Peyer's patch (tissue), 4 donors: Measurements from ENCODE around the gene POLR2L. TPM values are rescaled to one million over a fixed set of nuclear protein-coding genes. Genes with fewer than 3 reads are reported as not detected.
A peak's percentile ranks its signal among the peaks of the same experiment; 100 is the strongest.

ENCODE experiments used
- DNase-seq, 3 donors: peaks; one replicate each; pipeline ENCODE4 v3.0.0-alpha.2; 2017 to 2019
- H3K27ac ChIP-seq, 4 donors: fragments of 200-600 bp; sonication (generic); one replicate each; pipeline ENCODE4 v1.5.1; 2016 to 2019
- H3K27me3 ChIP-seq, 2 donors: fragments of 200-600 bp; sonication (generic); one replicate each; pipeline ENCODE4 v1.5.1; 2019
- H3K36me3 ChIP-seq, 3 donors: fragments of 200-600 bp; sonication (generic); one replicate each; pipeline ENCODE4 v1.5.1; 2016 to 2019
- H3K4me1 ChIP-seq, 4 donors: fragments of 200-600 bp; sonication (generic); one replicate each; pipeline ENCODE4 v1.5.1; 2016 to 2019
- H3K4me3 ChIP-seq, 4 donors: fragments of 200-600 bp; sonication (generic); 1 replicate in 3 of 4; 2 replicates in 1 of 4; pipeline ENCODE4 v1.5.1; 2016 to 2019; ENCODE audit warnings: mild to moderate bottlenecking in 1 of 4
- H3K9me3 ChIP-seq, 4 donors: fragments of 200-600 bp; sonication (generic); one replicate each; pipeline ENCODE4 v1.5.1; 2016 to 2019; ENCODE audit warnings: mild to moderate bottlenecking in 1 of 4
- CTCF ChIP-seq, 6 experiments: fragments of 450-650 bp in 4 of 6; fragments of 200-600 bp in 2 of 6; sonication (generic) in 1 of 6; IDR thresholded peaks; one replicate each; pipeline ENCODE4 v1.5.1; 2017 to 2019; ENCODE audit warnings: antibody characterized with exemption in 6 of 6, mild to moderate bottlenecking in 3 of 6, moderate library complexity in 1 of 6
- POLR2A ChIP-seq, 2 donors: fragments of 450-650 bp; IDR thresholded peaks; one replicate each; pipeline ENCODE4 v1.5.1; 2017; ENCODE audit warnings: antibody characterized with exemption in 2 of 2, mild to moderate bottlenecking in 2 of 2, moderate library complexity in 2 of 2
- total RNA-seq, 4 donors: library from RNA; depleted of rRNA; stranded (reverse); fragments of >200 nt; gene quantifications; one replicate each; pipeline ENCODE4 v1.1.0, GENCODE V29; 2016

Gene POLR2L
- total RNA-seq, 4 donors from 2014 or later, result 37.8 to 67.1 (median 44.8) TPM

DNA sequence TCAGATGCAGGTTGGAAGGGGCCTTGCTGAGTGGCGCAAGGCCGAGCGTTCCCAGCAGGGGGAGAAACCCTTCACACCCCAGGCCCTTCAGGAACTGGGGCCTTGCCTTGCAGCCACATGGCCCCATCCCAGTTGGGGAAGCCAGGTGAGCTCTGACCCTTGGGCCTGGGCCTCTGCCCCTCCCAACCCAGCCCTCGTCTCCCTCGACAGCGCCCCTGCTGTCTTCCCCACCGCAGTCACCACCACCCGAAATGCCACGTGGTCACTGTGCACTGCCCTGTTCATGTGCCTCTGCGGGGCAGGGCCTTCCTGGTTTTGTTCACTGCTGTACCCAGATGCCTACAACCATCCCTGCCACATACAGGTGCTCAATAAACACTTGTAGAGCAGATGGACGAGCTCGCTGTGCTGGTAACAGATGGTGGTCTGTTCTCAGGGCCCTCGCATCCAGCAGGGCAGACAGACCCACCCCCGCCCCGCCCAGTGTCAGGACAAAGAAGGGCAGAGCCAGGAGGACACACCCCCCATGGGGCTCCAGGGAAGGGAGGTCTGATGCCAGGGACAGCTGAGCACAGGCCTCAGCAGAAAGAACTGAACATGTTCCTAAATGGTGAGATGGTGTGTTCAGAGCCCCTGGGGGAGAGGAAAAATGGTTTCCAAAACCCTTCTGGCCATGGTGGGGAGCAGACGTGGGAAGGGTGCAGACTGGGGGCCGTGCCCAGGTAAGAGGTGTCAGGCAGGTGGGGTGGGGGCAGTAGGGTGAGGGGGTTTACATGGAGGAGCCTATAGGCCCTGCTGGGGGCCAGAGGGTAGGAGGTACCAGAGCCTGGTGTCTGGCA lies 3.7 kb downstream of the POLR2L start:
- TF ChIP-seq POLR2A (IDR thresholded peaks at IDR 0.05) (no peak), CTCF (IDR thresholded peaks at IDR 0.05) (peak in 4 of 6 experiments; percentile 6 to 38 (median 24))
- H3K4me1 ChIP-seq, result peaks cover 12 to 66% (median 16%) of the 10 kb centered on the region in 4 donors
- no peak overlapping the region for H3K4me3 ChIP-seq
- H3K36me3 ChIP-seq, result peaks cover 0 to 42% (median 0%) of the 10 kb centered on the region in 3 donors
- no peaks in the 10 kb centered on the region for H3K27me3 ChIP-seq
- peak overlapping the region in 1 of 4 donors; percentile 34 for H3K27ac ChIP-seq
- DNase-seq, result no peak
- H3K9me3 ChIP-seq, result no peaks in the 10 kb centered on the region

- Histone ChIP-seq H3K36me3 (peaks cover 0 to 42% (median 0%) of the 10 kb centered on the region in 3 donors), H3K9me3 (no peaks in the 10 kb centered on the region), H3K4me3 (no peak overlapping the region), H3K4me1 (peaks cover 5 to 62% (median 12%) of the 10 kb centered on the region in 4 donors), H3K27me3 (no peaks in the 10 kb centered on the region), H3K27ac (peak overlapping the region in 1 of 4 donors; percentile 34)
- no peak for DNase-seq
- TF ChIP-seq POLR2A (IDR thresholded peaks at IDR 0.05) (no peak), CTCF (IDR thresholded peaks at IDR 0.05) (no peak)
Measured at GRCh38 chr11:837990-838307, 4.4 kb downstream of the POLR2L start.

- no peak for DNase-seq
- Histone ChIP-seq H3K27me3 (no peaks in the 10 kb centered on the region), H3K4me1 (peaks cover 5 to 63% (median 13%) of the 10 kb centered on the region in 4 donors), H3K4me3 (no peak overlapping the region), H3K36me3 (peaks cover 0 to 42% (median 0%) of the 10 kb centered on the region in 3 donors), H3K27ac (peak overlapping the region in 1 of 4 donors; percentile 34), H3K9me3 (no peaks in the 10 kb centered on the region)
- TF ChIP-seq CTCF (IDR thresholded peaks at IDR 0.05) (no peak), POLR2A (IDR thresholded peaks at IDR 0.05) (no peak)
Measured at GRCh38 chr11:837189-837989, 4.9 kb downstream of the POLR2L start.

GRCh38 chr11:836700-837099 lies 5.6 kb downstream of the POLR2L start:
- H3K9me3 ChIP-seq, result no peaks in the 10 kb centered on the region
- H3K4me3 ChIP-seq, result no peak overlapping the region
- H3K4me1 ChIP-seq, result peaks cover 5 to 67% (median 15%) of the 10 kb centered on the region in 4 donors
- DNase-seq, result no peak
- no peak for TF ChIP-seq POLR2A (IDR thresholded peaks at IDR 0.05)
- TF ChIP-seq CTCF (IDR thresholded peaks at IDR 0.05), result no peak
- peaks cover 0 to 42% (median 0%) of the 10 kb centered on the region in 3 donors for H3K36me3 ChIP-seq
- H3K27ac ChIP-seq, result no peak overlapping the region
- H3K27me3 ChIP-seq, result no peaks in the 10 kb centered on the region

GRCh38 chr11:836274-836673 lies 6.1 kb downstream of the POLR2L start:
- H3K27me3 ChIP-seq, result no peaks in the 10 kb centered on the region
- no peak overlapping the region for H3K27ac ChIP-seq
- H3K4me1 ChIP-seq, result peaks cover 5 to 67% (median 14%) of the 10 kb centered on the region in 4 donors
- TF ChIP-seq POLR2A (IDR thresholded peaks at IDR 0.05), result no peak
- no peak for TF ChIP-seq CTCF (IDR thresholded peaks at IDR 0.05)
- DNase-seq, result no peak
- H3K36me3 ChIP-seq, result peaks cover 0 to 42% (median 0%) of the 10 kb centered on the region in 3 donors
- no peak overlapping the region for H3K4me3 ChIP-seq
- H3K9me3 ChIP-seq, result no peaks in the 10 kb centered on the region
